Peyer's patch (tissue), 4 donors: ENCODE data around the gene LRRC47.

ENCODE experiments used
- CTCF ChIP-seq, 6 experiments: fragments of 450-650 bp in 4 of 6; fragments of 200-600 bp in 2 of 6; sonication (generic) in 1 of 6; IDR thresholded peaks; one replicate each; pipeline ENCODE4 v1.5.1; 2017 to 2019; ENCODE audit warnings: antibody characterized with exemption in 6 of 6, mild to moderate bottlenecking in 3 of 6, moderate library complexity in 1 of 6
- POLR2A ChIP-seq, 2 donors: fragments of 450-650 bp; IDR thresholded peaks; one replicate each; pipeline ENCODE4 v1.5.1; 2017; ENCODE audit warnings: antibody characterized with exemption in 2 of 2, mild to moderate bottlenecking in 2 of 2, moderate library complexity in 2 of 2

GRCh38 chr1:3770047-3770765 is 26.1 kb downstream of the LRRC47 start:
- TF ChIP-seq CTCF (IDR thresholded peaks at IDR 0.05): no peak
- no peak for TF ChIP-seq POLR2A (IDR thresholded peaks at IDR 0.05)
